ENCODE results near the gene ZFAND3.

The ZFAND3 gene

GRCh38 chr6:38193481-38194281, 374.2 kb downstream of the ZFAND3 start:
- no peak for DNase-seq

- no peak for DNase-seq
Observed at GRCh38 chr6:38194282-38194572, 374.7 kb downstream of the ZFAND3 start.

- DNase-seq = no peak
Observed at GRCh38 chr6:38194589-38194988, 375.1 kb downstream of the ZFAND3 start.

- no peak for DNase-seq
Observed at GRCh38 chr6:38195113-38195635, 375.6 kb downstream of the ZFAND3 start.

GRCh38 chr6:38198219-38198618, 378.7 kb downstream of the ZFAND3 start:
- DNase-seq = no peak
